ENCODE results near the gene SECISBP2.
A peak's percentile ranks its signal among the peaks of the same experiment; 100 is the strongest.
"Not testable (repeated sequence)": the region's sequence is repeated elsewhere in the genome, so short reads cannot be mapped to it uniquely, and the experiment has no call there.

The SECISBP2 gene

GRCh38 chr9:89309608-89310474 lies 8.5 kb upstream of the SECISBP2 start:
- DNase-seq, result no peak

- DNase-seq, result peak; percentile 100
These were observed 7.6 kb upstream of the SECISBP2 start, which contains the start of gene CKS2 for GRCh38 chr9:89310475-89311345. CKS2 (plus strand) TSS chr9:89311195; CDS start chr9:89311293, 98 bp downstream.

- DNase-seq, result no peak
These were observed 6.7 kb upstream of the SECISBP2 start for GRCh38 chr9:89311346-89312221.

- DNase-seq, result no peak
These were observed 6.1 kb upstream of the SECISBP2 start for GRCh38 chr9:89312222-89312571.

- DNase-seq, result no peak
These were observed 4.5 kb upstream of the SECISBP2 start for GRCh38 chr9:89313842-89314241.

GRCh38 chr9:89314955-89315354 lies 3.3 kb upstream of the SECISBP2 start:
- DNase-seq, result no peak

GRCh38 chr9:89315482-89315881 lies 2.8 kb upstream of the SECISBP2 start:
- DNase-seq, result no peak

GRCh38 chr9:89317282-89317681 lies 1.0 kb upstream of the SECISBP2 start:
- DNase-seq, result no peak

GRCh38 chr9:89319015-89319905 lies 960 bp downstream of the SECISBP2 start:
- no peak for DNase-seq

GRCh38 chr9:89323390-89323789 lies 5.1 kb downstream of the SECISBP2 start:
- DNase-seq, result no peak

- DNase-seq, result no peak
These were observed 7.4 kb downstream of the SECISBP2 start for GRCh38 chr9:89325733-89326132.

- no peak for DNase-seq
These were observed 9.8 kb downstream of the SECISBP2 start for GRCh38 chr9:89328064-89328463.

GRCh38 chr9:89329917-89330316 lies 11.6 kb downstream of the SECISBP2 start:
- no peak for DNase-seq

GRCh38 chr9:89330513-89330912 lies 12.2 kb downstream of the SECISBP2 start:
- no peak for DNase-seq

- DNase-seq, result no peak
These were observed 21.5 kb downstream of the SECISBP2 start for GRCh38 chr9:89339807-89340206.

GRCh38 chr9:89340332-89340731 lies 22.0 kb downstream of the SECISBP2 start:
- DNase-seq, result no peak

GRCh38 chr9:89342213-89342612 lies 23.9 kb downstream of the SECISBP2 start:
- DNase-seq, result no peak

GRCh38 chr9:89342948-89343347 lies 24.6 kb downstream of the SECISBP2 start:
- no peak for DNase-seq

GRCh38 chr9:89343812-89344211 lies 25.5 kb downstream of the SECISBP2 start:
- not testable (repeated sequence) for DNase-seq

GRCh38 chr9:89345476-89345875 lies 27.2 kb downstream of the SECISBP2 start:
- no peak for DNase-seq

- no peak for DNase-seq
These were observed 28.4 kb downstream of the SECISBP2 start for GRCh38 chr9:89346696-89347095.

- no peak for DNase-seq
These were observed 29.4 kb downstream of the SECISBP2 start for GRCh38 chr9:89347651-89348050.

Measured in CD4-positive, alpha-beta T cell treated with Interleukin-10 for 1 hour (primary cell).